ENCODE results near the gene SMOC2.
"Not testable (repeated sequence)": the region's sequence is repeated elsewhere in the genome, so short reads cannot be mapped to it uniquely, and the experiment has no call there.

The SMOC2 gene

DNA sequence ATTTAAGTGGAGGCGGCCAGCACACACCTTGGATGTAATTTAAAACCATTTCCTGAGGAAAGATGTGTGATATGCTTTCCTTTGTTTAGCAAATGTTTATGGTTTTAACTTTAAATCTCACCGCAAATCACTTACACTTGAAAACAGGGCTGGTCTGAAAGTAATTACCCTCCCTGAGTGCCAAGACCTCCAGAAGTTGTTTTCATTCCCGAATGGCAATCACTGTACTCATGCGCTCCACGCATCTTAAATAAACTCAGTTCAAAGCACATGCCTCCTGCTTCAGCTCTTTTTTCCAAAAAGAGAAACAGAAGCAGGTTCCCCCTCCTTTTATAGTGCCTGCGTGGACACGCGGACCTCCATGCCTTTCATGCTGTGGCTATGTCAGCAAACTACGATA is 224.0 kb downstream of the SMOC2 start:
- no peak for FAIRE-seq

DNA sequence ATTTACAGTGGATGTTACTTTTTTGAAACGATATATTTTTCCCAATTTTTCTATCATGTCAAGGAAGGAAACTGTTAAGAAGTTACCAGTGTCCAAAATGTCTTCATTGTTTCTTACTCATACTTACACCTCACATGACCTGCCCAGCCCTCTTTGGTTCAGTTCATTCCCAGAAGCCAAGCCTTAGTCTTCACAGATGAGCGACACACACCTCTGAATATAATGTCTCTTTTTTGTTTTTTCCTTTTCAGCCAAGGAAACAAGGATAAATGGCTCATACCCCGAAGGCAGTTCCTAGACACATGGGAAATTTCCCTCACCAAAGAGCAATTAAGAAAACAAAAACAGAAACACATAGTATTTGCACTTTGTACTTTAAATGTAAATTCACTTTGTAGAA is 225.2 kb downstream of the SMOC2 start:
- FAIRE-seq = no peak
- no peak for DNase-seq (ENCODE audit: extremely low spot score, insufficient read length, low read depth)

More for the DNA sequence above, 224.0 kb downstream of the SMOC2 start:
- no peak for DNase-seq (ENCODE audit: extremely low spot score, insufficient read length, low read depth)

DNA sequence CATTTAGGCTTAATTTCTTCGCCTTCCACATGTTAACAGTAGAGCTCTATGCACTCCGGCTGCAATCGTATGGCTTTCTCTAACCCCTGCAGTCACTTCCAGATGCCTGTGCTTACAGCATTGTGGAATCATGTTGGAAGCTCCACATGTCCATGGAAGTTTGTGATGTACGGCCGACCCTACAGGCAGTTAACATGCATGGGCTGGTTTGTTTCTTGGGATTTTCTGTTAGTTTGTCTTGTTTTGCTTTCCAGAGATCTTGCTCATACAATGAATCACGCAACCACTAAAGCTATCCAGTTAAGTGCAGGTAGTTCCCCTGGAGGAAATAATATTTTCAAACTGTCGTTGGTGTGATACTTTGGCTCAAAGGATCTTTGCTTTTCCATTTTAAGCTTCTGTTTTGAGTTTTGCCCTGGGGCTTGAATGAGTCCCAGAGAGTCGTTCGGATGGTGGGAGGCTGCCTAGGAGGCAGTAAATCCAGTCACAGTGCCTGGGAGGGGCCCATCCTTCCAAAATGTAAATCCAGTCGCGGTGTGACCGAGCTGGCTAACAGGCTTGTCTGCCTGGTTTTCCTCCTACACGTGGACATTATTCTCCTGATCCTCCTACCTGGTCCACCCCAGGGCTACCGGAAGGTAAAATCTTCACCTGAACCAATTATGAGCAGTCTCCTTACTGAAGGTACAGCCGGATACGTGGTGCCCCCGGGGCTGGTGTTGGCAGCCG is 225.9 kb downstream of the SMOC2 start:
- no peak for FAIRE-seq
- no peak for DNase-seq (ENCODE audit: extremely low spot score, insufficient read length, low read depth)

DNA sequence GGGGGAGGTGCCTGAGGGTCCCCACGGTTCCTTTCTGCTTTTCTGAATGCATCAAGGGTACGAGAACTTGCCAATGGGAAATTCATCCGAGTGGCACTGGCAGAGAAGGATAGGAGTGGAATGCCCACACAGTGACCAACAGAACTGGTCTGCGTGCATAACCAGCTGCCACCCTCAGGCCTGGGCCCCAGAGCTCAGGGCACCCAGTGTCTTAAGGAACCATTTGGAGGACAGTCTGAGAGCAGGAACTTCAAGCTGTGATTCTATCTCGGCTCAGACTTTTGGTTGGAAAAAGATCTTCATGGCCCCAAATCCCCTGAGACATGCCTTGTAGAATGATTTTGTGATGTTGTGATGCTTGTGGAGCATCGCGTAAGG is 226.4 kb downstream of the SMOC2 start:
- DNase-seq (ENCODE audit: extremely low spot score, insufficient read length, low read depth) (no peak), FAIRE-seq (no peak)

DNA sequence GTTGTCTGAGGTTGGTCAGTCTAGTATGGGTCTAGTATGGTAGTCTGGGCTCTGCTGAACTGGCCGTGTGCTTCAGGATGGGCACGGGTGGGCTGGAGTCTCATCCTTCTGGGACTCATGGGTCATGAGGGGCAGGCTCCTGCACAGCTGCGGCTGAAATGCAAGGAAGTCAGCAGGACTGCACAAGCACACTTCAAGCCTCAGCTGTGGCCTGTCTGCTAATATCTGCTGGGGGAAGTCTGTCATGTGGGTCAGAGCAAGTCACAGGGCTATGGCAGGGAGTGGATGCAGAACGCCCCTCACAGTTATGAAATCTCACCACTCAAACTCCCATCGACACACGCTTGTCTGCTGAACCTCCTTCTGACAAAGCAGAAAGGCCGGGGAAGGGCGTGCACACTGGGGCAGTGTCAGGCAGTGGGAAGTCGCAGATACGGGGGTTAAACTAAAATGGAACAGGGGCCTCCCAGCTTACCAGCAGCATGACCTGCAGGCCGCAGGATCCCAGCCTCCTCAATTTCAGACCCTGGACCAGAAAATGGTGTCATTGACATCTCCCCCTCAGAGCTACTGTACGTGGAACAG is 229.5 kb downstream of the SMOC2 start:
- FAIRE-seq (no peak), DNase-seq (ENCODE audit: extremely low spot score, insufficient read length, low read depth) (no peak)

DNA sequence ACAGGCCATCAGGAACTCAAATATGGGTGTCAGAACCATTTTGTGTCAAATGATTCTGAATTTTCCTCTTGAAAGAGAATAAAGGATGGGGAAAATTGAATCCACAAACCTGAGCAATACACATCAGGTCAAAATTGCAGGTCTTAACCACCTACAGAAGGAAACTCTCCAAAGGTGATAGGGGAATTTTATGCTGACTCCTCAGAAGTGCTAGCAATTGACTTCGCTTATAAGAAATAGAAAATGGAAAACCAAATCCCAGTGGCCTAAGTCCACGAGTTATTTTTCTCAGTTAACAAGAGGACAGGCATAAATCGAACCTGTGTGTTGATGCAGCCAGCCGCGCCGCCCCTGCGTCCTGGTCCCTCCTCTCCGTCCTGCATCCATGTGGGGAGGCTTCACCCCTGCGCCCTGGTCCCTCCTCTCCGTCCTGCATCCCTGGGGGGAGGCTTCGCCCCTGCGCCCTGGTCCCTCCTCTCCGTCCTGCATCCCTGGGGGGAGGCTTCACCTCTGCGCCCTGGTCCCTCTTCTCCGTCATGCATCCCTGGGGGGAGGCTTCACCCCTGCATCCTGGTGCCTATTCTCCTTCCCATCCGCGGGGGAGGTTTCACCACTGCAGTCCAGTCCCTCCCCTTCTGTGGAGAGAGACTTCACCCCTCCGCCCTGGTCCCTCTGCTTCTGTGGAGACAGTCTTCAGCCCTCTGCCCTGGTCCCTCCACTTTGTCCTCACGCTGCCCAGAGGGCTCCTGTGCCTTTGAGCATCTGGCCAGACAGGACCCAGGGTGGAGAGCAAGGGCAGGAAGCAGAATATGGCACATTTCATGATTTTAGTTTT is 230.3 kb downstream of the SMOC2 start:
- FAIRE-seq (no peak), DNase-seq (ENCODE audit: extremely low spot score, insufficient read length, low read depth) (no peak)

DNA sequence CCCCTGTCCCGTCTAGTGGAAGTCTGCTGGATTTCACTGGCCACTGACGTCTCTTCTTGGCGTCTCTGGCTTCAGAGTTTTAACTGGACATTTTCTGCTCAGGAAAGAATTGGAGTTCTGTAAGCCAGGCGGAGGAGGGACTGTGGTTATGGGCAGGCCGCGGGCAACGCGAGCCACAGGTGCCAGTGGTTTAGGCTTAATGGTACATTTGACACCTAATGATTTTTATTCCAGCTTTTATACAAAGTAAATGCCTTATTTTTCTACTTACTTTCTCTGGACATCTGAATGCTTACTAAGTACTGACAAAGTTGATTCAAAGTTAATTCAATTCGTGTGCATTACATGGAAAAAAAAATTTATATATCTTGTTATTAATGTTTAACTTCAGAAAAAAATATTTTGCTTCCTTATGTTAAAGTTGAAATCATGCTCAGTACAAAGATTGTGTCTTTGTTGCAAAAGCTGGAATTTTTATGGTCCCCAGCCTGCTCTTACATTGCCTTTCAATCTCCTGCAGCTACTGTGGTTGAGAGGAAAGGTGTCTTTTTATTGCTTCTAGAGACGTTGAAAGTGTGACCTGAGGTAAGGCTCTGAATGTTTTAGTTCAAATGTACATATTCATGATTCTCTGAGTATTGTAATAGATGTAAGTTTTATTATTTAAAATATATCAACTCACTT is 231.0 kb downstream of the SMOC2 start:
- no peak for DNase-seq (ENCODE audit: extremely low spot score, insufficient read length, low read depth)
- FAIRE-seq = no peak

DNA sequence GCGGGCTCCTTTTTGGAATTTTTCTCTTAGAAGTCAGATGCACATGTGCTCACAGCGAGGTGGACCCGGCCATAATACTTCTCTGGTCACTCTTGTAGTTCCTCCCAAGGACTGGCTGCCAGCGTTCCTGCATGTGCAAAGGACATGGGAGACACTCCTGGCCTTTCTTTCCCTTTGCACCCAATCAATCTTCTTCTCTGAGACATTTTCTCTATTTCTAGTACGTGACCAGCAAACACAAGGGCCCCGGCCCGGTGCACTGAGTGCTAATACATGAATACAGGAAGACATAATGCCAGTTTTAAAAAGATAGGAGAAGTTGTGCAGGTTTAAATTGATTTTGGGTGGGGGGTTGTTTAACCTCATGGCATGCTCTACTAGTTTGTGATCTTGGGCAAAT is 233.6 kb downstream of the SMOC2 start:
- FAIRE-seq = no peak
- no peak for DNase-seq (ENCODE audit: extremely low spot score, insufficient read length, low read depth)

DNA sequence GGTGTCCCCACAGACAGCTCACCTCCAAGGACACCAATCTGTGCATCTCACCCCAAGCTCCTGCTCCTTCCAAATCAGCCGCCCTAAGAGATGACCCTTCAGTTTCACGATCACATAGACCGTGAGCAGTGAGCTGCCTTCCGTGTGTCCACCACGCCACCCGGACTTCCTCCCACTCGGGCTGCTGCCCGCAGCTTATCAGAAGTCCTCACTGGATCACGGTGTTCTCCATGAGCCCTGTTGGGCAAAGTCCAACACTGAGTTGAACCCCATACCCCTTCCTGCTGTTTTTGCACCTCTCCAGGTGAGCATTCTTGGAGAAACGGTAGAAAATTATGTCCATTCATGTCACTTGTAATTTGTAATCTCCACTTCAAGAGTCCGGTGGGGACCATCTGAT is 234.4 kb downstream of the SMOC2 start:
- no peak for FAIRE-seq

DNA sequence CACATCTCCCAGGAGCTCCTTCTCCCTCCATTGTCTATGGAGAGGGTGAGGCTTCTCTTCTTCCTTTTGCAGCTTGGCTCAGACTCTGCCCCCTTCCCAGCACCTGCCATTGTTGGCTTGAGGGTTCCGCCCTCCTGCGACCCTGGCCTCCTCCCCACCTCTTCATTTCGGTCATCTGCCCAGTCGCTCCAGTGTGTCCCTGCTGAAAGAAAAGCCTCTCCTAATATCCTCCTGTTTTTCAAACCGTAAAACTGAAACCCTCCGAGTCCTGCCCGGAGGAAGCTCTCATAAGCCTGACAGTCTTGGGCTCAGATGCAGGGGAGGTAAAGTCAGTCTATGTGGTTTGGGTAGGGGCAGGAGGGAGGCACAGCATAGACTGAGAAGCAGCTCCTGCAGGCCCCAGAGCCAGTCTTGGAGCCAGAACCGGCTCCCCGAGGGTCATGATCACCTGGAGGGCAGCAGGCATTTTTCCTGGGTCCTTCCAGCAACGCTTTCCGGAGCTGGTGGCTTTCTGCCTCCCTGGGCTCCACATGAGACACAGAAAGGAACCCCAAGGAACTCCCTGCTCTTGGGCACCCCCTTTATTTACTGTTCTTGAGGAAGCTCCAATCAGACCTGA is 235.1 kb downstream of the SMOC2 start:
- FAIRE-seq (no peak), DNase-seq (ENCODE audit: extremely low spot score, insufficient read length, low read depth) (no peak)

More for the DNA sequence above, 234.4 kb downstream of the SMOC2 start:
- no peak for DNase-seq (ENCODE audit: extremely low spot score, insufficient read length, low read depth)

DNA sequence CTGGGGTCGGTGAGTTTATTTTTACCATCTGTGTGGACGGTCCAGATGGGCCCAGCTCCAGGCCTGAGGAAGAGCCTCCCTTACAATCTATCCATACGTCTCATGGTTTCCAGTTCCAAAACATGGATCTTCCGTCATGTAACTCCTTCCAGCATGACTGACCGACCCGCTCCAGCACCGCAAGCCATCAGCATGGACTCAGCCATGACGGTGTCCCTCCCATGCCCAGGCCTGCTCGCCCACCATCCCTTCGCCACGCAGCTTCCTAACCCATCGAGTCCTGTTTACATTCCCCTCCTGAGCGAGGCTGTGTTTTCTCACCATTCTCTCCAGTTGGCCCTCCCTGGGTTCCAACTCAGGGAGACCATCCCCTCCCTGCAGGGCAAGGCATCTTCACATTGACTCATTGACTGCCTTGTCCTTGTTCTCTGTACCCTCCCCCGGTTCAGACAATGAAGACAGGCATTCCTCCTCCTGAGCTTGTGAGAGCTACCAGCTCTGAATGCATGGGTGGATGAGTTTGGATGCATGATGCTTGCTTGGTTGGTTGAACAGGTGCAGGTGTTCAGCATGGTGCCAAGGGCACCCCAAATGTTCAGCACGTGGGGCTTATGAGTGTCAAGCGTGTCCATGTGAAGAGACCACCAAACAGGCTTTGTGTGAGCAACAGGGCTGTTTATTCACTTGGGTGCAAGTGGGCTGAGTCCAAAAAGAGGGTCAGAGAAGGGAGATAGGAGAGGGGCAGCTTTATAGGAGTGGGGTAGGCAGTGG is 235.8 kb downstream of the SMOC2 start:
- DNase-seq (ENCODE audit: extremely low spot score, insufficient read length, low read depth) (no peak), FAIRE-seq (no peak)

DNA sequence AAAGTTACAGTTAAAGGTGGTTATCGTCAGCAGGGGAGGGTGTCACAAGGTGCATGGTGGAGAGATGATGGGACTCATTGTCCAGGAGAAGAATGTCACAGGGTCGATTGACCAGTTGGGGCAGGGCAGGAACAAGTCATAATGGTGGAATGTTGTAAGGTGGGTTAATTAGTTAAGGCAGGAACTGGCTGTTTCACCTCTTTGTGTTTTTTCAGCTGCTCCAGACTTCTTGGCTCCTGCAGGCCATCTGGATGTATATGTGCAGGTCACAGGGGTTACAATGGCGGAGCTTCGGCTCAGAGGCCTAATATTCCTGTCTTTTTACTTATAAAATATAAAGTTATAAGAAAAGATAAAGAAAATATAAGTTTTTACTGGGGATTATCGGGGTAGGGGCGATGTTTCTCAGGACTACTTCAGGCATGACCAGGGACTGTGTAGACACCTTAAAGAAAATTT is 236.4 kb downstream of the SMOC2 start:
- not testable (repeated sequence) for DNase-seq (ENCODE audit: extremely low spot score, insufficient read length, low read depth); FAIRE-seq

DNA sequence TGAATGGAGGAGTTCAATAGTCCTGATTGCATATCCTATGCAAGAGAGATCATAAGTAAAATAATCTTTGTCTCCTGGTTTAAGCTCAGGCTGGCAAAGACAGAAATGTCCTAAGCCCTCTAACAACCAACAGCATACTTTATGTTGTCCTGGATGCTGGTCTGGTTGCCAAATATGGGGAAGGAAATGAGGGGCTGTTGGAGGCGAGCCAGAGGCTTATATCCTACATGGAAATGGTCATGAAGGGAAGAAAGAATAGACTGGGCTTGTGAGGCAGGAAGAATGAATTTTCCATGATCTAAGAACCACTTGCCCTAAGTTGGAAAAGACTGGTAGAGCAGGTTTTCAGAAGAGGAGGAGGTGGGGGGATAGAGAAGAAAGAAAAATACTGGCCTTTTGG is 237.1 kb downstream of the SMOC2 start:
- no peak for FAIRE-seq
- DNase-seq (ENCODE audit: extremely low spot score, insufficient read length, low read depth) = no peak

DNA sequence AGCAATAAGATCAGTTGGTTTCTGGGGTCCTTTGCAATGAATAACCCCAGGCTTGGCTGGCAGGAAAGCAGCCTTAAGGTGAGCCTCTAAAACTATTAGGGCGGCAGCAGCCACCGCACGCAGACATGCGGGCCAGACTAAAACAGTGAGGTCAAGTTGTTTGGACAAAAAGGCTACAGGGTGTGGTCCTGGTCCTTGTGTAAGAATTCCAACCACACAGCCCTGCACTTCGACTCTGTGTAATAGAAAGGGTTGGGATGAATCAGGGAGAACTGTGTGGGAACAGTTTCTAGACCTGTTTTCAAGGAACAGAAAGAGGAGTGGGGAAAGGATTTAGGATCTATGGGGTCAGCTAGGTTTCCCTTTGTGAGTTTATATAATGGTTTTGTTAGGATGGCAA is 237.6 kb downstream of the SMOC2 start:
- DNase-seq (ENCODE audit: extremely low spot score, insufficient read length, low read depth) (no peak), FAIRE-seq (no peak)

DNA sequence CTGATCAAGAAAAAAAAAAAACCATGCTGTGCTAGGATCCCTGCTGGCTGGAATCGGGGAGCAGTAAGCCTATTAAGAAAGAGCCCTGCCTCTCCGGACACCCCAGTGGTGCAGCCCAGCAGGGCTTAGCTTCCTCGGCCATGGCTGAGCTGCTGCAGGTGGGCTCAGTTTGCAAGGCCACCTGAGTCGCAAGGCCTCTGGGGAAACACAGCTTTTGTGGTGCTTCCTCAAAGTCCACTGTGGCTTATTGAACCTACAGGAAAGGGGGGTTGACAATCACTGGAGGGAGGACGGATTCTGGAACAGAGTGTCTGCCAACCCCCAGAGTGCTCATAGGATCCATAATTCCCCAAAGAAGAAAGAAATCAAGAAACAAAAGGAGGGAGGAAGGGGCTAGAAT is 240.8 kb downstream of the SMOC2 start:
- no peak for FAIRE-seq
- no peak for DNase-seq (ENCODE audit: extremely low spot score, insufficient read length, low read depth)

DNA sequence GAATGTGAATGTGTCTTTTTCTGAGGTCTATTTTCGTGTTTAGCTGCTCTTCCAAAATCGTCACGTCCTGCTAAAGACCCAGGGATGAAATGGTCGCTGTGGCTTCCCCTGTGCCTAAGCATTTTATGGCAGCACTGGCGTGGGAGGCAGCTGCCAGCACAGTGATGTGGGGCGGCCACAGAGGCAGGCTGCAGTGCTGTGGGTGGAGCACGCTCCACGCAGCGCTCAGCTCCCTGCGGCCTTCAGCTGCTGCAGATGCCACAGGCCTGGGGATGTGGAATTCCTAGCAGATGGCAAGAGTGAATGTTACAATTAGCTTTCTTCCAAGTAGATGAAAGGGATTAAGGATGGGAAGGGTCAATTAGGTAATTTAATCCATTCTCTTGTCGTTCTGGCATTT is 242.6 kb downstream of the SMOC2 start:
- no peak for DNase-seq (ENCODE audit: extremely low spot score, insufficient read length, low read depth)
- no peak for FAIRE-seq

DNA sequence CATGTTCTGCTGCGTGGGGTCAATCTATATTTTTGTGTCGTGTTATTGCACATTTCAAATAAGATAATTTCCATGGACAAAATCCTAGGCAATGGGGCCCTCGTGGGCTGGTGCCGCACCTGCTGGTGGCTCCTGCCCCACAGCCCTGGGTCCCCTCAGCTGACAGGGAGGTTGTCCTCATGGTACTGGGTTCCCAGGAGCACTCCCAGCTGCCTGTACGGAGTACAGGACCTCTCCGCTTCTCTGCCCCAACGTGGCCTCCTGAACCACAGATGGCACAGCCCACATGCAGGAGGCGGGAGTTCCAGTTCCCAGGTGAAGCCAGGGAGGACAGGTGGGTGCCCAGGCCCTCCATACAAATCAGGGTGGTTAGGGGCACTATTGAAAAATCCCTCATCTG is 243.5 kb downstream of the SMOC2 start:
- no peak for FAIRE-seq

DNA sequence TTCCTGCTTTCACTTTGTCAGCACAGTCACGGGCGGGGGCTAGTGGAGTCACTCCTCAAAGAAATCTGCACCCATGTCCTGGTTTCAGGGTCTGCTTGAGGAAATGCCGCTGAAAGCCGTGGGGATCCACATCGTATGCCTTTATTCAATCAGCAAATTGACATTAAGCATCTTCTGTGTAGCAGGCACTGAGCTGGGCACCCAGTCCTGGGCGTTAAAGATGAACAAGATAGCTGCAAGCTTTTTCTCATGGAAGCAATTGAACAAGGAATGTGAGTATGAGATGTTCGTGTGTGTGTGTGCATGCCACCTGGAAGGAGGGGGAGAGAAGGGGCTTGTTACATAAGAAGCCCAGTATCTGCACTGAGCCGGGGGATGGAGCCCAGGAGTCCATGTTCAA is 243.9 kb downstream of the SMOC2 start:
- FAIRE-seq (no peak), DNase-seq (ENCODE audit: extremely low spot score, insufficient read length, low read depth) (no peak)

More for the DNA sequence above, 243.5 kb downstream of the SMOC2 start:
- DNase-seq (ENCODE audit: extremely low spot score, insufficient read length, low read depth) = no peak

DNA sequence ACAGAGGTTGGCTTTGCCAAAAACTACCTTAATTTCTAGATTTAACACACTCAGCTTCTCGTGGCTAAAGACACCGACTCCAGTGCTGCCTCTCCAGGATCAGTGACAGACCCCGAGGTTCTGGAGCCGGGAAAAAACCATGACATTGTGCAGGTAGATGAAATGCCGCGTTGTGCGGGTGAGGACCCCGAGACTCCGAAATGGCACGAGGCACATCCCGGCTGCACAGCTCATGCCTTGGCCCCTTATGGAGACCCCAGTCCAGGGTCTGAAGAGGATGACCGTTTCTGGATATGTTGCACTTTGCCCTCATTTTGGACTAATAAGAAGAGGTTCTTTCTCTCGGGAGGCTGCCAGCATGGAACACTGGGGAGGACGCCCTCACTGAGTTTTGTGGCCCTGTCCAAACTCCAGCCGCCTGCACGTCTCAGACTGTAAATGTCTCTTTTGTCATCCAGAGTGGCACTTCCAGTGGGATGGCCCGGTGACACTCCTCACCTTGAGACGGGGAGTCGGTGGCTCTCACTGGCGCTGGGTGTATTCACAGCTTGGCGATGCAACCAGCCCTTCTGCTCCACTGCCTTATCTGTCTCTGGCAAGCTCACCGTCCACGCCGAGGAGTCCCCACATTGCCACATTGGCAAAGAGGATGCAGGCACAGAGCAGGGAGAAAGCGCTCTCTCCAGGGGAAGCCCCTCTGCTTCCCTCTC is 245.2 kb downstream of the SMOC2 start:
- DNase-seq (ENCODE audit: extremely low spot score, insufficient read length, low read depth) (no peak), FAIRE-seq (no peak)

All from GM18507 (cell line).